IPS-15b (cell line): ENCODE data around the gene PIEZO2.
"Not testable (repeated sequence)": the region's sequence is repeated elsewhere in the genome, so short reads cannot be mapped to it uniquely, and the experiment has no call there.

Source experiments
- H3K27me3 ChIP-seq: one replicate; pipeline ENCODE4 v1.6.1; 2013; ENCODE audit warnings: low read length; ENCODE audit not compliant: control insufficient read depth, insufficient read depth
- H3K36me3 ChIP-seq: one replicate; pipeline ENCODE4 v1.6.1; 2013; ENCODE audit warnings: low read length; ENCODE audit not compliant: control insufficient read depth, insufficient read depth
- H3K4me1 ChIP-seq: one replicate; pipeline ENCODE4 v1.6.1; 2013; ENCODE audit warnings: mild to moderate bottlenecking, low read length; ENCODE audit not compliant: control insufficient read depth, insufficient read depth
- H3K4me3 ChIP-seq: one replicate; pipeline ENCODE4 v1.5.1; 2013; ENCODE audit warnings: low read depth, low read length
- H3K9ac ChIP-seq: one replicate; pipeline ENCODE4 v1.6.1; 2013; ENCODE audit warnings: low read depth, mild to moderate bottlenecking, low read length
- H3K9me3 ChIP-seq: one replicate; pipeline ENCODE4 v1.6.1; 2013; ENCODE audit warnings: mild to moderate bottlenecking, low read length; ENCODE audit not compliant: control insufficient read depth, insufficient read depth

The PIEZO2 gene

DNA sequence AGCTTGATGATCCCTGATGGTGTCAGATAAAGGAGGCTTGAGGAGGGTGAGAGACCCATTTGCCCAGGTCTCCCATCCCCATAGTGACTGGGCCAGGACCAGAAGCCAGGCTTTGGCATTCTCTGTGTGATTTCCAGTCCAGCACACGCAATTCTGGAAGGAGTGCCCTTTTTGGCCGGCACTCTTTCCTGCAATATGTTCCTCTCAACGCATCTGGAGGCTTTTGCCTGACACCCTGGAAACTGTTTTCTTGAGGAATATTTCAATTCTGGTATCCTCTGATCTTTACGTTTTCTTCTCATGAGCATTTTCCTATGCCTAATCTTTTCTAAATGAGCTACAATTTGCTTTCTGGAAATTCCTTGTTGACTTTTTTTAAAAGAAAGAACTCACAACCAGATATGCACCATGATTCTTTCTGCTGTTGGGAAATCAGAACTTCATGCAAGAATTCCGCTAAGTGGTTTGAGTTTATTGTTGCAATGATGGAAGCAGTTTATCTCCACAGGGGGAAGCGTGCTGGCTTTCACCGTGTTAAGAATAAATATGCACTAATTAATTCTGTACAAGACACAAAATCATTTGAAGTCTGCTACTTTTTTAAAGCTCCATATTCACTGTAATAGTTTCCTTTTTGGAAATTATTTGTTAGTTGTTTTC lies 479.8 kb downstream of the PIEZO2 start:
- no peaks in the 10 kb centered on the region for H3K27me3 ChIP-seq
- H3K9me3 ChIP-seq, result no peaks in the 10 kb centered on the region
- no peak overlapping the region for H3K4me3 ChIP-seq
- H3K36me3 ChIP-seq, result no peaks in the 10 kb centered on the region
- H3K4me1 ChIP-seq, result no peaks in the 10 kb centered on the region
- no peak overlapping the region for H3K9ac ChIP-seq

DNA sequence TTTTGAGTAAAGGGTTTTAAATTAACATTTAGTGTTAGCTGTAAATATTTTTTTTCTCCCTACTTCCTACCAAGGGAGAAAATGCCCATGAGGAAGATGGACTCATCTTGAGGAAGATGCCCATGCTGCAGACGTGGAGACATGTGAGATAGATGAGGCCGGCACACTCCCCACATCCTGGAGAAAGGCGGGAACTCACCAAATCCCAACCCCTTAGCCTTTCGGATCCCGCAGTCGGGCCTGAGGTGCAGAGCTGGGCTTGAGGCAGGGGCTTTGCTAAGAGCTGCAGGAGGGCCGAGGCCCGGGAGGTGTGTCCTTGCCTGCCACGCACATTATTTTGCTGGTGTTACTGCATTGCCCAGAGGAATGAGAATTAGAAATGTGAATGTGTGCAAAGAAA lies 485.6 kb downstream of the PIEZO2 start:
- Histone ChIP-seq H3K36me3 (no peaks in the 10 kb centered on the region), H3K27me3 (no peaks in the 10 kb centered on the region), H3K4me3 (no peak overlapping the region), H3K9ac (no peak overlapping the region), H3K9me3 (no peaks in the 10 kb centered on the region), H3K4me1 (no peaks in the 10 kb centered on the region)

- no peak overlapping the region for H3K4me3 ChIP-seq
- no peak overlapping the region for H3K9ac ChIP-seq
- peaks cover 2% of the 10 kb centered on the region for H3K4me1 ChIP-seq
- H3K27me3 ChIP-seq, result no peaks in the 10 kb centered on the region
- H3K9me3 ChIP-seq, result no peaks in the 10 kb centered on the region
- no peaks in the 10 kb centered on the region for H3K36me3 ChIP-seq
Measured at GRCh38 chr18:10661317-10661716, 488.1 kb downstream of the PIEZO2 start.

GRCh38 chr18:10660179-10660884 lies 489.0 kb downstream of the PIEZO2 start:
- Histone ChIP-seq H3K4me1 (peaks cover 2% of the 10 kb centered on the region), H3K27me3 (no peaks in the 10 kb centered on the region), H3K36me3 (no peaks in the 10 kb centered on the region), H3K4me3 (no peak overlapping the region), H3K9me3 (no peaks in the 10 kb centered on the region), H3K9ac (no peak overlapping the region)

- Histone ChIP-seq H3K4me3 (no peak overlapping the region), H3K36me3 (no peaks in the 10 kb centered on the region), H3K27me3 (no peaks in the 10 kb centered on the region), H3K9me3 (no peaks in the 10 kb centered on the region), H3K4me1 (peaks cover 2% of the 10 kb centered on the region), H3K9ac (no peak overlapping the region)
Measured at GRCh38 chr18:10659594-10659993, 489.8 kb downstream of the PIEZO2 start.

GRCh38 chr18:10659000-10659399 lies 490.4 kb downstream of the PIEZO2 start:
- H3K27me3 ChIP-seq, result no peaks in the 10 kb centered on the region

DNA sequence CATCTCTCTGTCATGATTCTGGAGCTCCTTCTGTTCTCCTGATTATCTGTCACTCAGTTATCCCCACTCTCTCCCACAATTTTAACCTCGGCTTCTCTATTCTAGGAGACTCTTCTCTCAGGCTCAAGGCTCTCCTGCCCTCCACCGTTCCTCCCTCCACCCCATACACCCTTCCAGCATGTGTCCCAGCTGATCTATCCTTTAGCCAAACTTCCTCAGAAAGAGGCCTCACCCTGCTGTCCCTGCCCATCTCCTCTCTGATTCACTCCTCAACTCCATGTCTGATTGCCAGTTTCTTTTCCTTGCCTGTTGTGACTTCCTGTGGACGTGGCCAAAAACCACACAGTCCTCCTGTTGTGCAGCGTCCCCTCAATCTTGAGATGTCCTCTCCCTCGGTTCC lies 505.4 kb downstream of the PIEZO2 start:
- not testable (repeated sequence) for H3K9ac ChIP-seq, H3K4me3 ChIP-seq, H3K36me3 ChIP-seq, H3K4me1 ChIP-seq, H3K9me3 ChIP-seq, H3K27me3 ChIP-seq

More at GRCh38 chr18:10659000-10659399, 490.4 kb downstream of the PIEZO2 start:
- no peaks in the 10 kb centered on the region for H3K36me3 ChIP-seq
- no peaks in the 10 kb centered on the region for H3K9me3 ChIP-seq
- H3K9ac ChIP-seq, result no peak overlapping the region
- peaks cover 2% of the 10 kb centered on the region for H3K4me1 ChIP-seq
- H3K4me3 ChIP-seq, result no peak overlapping the region

GRCh38 chr18:10642915-10643524 lies 506.3 kb downstream of the PIEZO2 start:
- not testable (repeated sequence) for H3K9ac ChIP-seq, H3K4me3 ChIP-seq, H3K4me1 ChIP-seq, H3K9me3 ChIP-seq, H3K27me3 ChIP-seq, H3K36me3 ChIP-seq

- H3K27me3 ChIP-seq, H3K4me1 ChIP-seq, H3K4me3 ChIP-seq, H3K36me3 ChIP-seq, H3K9ac ChIP-seq, H3K9me3 ChIP-seq: not testable (repeated sequence)
Measured at GRCh38 chr18:10638539-10638885, 510.9 kb downstream of the PIEZO2 start.

GRCh38 chr18:10637858-10638538 lies 511.4 kb downstream of the PIEZO2 start:
- H3K4me1 ChIP-seq, H3K36me3 ChIP-seq, H3K27me3 ChIP-seq, H3K9me3 ChIP-seq, H3K9ac ChIP-seq, H3K4me3 ChIP-seq: not testable (repeated sequence)

GRCh38 chr18:10629076-10629475 lies 520.3 kb downstream of the PIEZO2 start:
- H3K9me3 ChIP-seq, H3K9ac ChIP-seq, H3K4me3 ChIP-seq, H3K36me3 ChIP-seq, H3K4me1 ChIP-seq, H3K27me3 ChIP-seq: not testable (repeated sequence)
